SK-MEL-5 (cell line): ENCODE measurements around the gene PRR30. TPM values are rescaled to one million over a fixed set of nuclear protein-coding genes. Genes with fewer than 3 reads are reported as not detected.
"Not testable (repeated sequence)": the region's sequence is repeated elsewhere in the genome, so short reads cannot be mapped to it uniquely, and the experiment has no call there.

Experiments
- DNase-seq: peaks from one replicate; pipeline ENCODE4 v3.0.0-alpha.2; 2016; ENCODE audit warnings: low read depth, low spot score
- in situ Hi-C: cut with HindIII; loops from 2 replicates; pipeline ENCODE4 v1.10.0; 2016; ENCODE audit warnings: low sequenced_read_pairs, high pct_unique_total_duplicates, low pct_unique_long_range_greater_than_20kb
- total RNA-seq: library from RNA; depleted of rRNA; stranded (reverse); fragments of >200 nt; shearing (Covaris generic); gene quantifications from 2 replicates; pipeline ENCODE4 v1.2.3, GENCODE V29; 2014

Gene PRR30
- total RNA-seq, 1 experiment from 2014 or later: not detected

DNA sequence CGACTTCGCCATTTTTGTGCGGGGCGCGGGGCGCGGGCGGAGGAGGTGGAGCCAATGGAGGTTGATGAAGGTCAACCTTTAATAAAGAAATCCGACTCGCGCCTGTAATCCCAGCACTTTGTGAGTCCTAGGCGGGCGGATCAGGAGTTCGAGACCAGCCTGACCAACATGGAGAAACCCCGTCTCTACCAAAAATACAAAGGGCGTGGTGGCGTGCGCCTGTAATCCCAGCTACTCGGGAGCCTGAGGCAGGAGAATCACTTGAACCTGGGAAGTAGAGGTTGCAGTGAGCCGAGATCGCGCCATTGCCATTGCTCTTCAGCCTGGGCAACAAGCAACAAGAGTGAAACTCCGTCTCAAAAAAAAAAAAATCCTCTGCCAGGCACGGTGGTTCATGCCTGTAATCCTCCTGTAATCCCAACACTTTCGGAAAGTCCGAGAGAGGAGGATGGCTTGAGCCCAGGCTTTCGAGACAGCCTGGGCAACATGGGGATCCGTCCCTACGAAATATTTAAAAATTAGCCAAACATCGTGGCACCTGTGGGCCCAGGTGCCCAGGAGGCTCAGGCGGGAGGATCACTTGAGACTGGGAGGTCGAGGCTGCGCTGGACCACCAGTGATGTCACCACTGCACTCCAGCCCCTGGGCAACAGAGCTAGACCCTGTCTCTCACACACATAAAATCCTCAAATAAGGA lies 4.3 kb downstream of the PRR30 start:
- in situ Hi-C loops: no loop called here
- DNase-seq: no peak

DNA sequence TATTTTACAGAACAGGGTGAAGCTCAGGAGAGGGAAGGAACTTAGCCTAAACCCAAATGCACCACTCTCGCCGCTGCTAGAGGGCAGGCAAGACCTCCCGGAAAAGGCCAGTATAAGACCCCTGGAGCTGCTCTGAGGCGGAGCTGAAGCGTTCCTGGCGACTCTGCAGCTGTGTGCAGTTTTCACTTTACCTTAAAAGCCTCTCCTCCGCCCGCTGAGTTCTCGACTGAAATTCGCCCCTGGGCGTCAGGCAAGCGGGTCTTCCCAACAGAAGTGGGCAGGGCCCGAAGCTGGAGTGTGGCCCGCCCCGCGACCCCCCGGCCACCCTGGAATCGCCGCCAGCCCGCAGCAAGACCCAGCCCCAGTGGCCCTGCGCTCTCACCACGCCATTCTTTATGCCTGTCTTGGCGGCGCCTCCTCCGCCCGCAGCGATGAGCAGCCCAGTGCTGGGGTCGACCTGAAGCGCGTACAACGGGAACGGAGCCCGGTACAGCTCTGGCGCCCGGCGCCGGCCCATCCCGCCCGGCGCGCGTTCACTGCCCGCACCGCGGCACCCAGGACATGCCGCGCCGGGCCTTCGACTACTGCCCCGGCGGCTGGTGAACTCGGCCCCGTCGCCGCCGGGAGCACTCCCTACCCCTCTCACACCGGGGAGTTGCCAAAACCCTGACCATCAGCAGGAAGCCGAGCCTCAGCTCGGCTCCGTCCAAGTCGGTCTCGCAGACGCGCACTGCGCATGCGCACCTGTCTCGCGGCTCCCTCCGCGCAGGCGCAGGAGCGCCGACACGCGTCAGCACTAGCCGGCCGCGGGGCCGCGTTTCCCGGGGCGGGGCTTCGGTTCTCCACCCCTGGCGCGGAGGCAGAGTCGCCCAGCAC lies 5.1 kb downstream of the PRR30 start, which contains the start of gene PREB:
PREB (minus strand) TSS at position 732 of the 876 bp plus-strand sequence; CDS start at position 517, 215 bp downstream.
- in situ Hi-C loops: no loop called here
- DNase-seq: peak; percentile 97

GRCh38 chr2:27133195-27133875 lies 5.9 kb downstream of the PRR30 start:
- in situ Hi-C loops: no loop called here
- no peak for DNase-seq

GRCh38 chr2:27131429-27131828 lies 7.8 kb downstream of the PRR30 start:
- in situ Hi-C loops: no loop called here
- no peak for DNase-seq

DNA sequence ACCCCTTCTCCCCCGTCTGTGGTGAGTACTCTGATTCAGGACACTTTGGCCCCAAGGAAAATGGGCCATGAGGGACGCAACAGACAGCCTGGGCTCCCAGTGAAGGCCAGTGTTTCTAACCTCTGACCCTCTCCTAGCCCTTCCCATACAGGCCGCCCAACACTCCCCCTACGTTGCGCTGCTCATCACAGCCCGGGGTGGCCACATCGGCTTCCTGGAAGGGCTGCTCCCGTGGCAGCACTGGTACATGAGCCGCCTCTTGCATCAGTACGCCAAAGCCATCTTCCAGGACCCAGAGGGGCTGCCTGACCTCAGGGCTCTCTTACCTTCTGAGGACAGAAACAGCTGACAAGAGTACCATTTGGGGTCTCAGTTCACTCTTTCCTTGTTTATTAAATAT lies 8.8 kb downstream of the PRR30 start:
- in situ Hi-C loops: no loop called here
- DNase-seq: no peak

DNA sequence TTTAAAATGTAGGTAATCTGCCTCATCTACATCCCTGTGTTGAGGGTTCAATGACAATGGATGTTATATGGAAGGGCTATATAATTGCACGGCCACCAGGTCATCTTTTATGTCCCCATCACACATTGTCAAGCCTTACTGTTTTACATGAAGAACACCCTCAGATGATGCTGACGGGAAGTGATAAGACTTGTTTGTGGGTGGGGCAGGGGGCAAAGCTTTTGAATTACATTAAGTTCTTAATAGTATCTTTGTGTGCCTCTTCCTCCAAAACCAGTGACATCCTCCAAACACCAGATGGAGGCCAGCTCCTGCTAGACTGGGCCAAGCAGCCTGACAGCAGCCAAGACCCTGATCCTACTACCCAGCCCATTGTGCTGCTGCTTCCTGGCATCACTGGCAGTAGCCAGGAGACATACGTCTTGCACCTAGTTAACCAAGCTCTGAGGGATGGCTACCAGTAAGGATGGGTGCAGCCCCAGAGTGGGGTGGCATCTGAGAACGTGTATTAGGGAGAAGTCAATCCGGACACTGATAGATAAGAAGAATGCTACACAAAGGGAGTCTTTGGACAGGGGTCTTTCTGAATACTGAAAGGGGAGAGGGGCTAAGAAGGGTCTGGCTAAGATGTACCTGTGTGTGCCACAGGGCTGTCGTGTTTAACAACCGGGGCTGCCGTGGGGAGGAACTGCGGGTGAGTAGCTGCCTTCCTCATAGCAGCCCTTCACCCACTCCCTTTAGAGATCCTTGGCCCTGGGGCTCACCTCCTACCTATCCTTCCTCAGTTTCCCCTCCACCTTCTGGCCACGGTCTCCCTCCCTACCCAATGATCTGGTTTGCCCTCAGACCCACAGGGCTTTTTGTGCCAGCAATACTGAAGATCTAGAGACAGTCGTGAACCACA lies 10.3 kb downstream of the PRR30 start:
- in situ Hi-C loops: no loop called here
- DNase-seq: no peak

GRCh38 chr2:27127883-27128667 lies 11.1 kb downstream of the PRR30 start:
- in situ Hi-C loops: no loop called here
- no peak for DNase-seq

DNA sequence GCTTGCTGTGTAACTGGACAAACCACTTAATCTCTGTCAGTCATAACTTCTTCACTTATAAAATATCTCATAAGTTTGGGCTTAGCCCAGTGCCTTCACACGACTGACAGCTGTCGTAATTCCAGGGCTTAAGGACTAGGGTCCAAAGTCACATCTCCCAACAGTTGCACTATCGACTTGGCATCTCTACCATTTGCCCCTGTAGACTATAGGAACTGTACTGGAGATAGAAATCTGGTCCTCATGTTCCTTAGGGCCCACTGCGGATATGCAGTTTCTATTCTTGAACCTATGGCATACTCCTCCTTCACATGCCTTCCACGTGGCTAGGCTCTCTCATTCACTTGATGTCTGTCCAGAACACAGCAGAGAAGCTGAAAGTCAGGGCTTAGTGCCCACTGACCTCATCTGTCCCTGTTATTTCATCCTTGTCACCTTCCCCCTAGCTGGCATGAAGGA lies 12.9 kb downstream of the PRR30 start:
- in situ Hi-C loops: no loop called here
- DNase-seq: no peak

DNA sequence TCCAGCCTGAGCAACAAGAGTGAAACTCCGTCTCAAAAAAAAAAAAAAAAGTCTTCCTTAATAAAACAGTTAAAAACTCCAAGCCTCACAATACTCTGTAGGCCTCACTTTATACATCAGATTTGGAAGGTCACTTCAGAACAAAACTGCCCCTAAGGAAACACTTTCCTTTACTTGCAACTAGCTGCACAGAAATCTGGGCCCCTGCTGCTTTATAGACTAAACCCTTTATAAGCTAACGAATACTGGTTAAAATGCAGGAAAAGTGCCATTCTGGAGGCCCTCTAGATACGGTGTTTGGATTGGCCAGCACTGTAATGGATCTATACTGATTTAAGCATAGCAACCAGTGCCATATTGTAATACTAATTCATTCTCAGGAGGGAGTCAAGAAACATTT lies 14.1 kb downstream of the PRR30 start:
- in situ Hi-C loops: no loop called here
- DNase-seq: no peak

DNA sequence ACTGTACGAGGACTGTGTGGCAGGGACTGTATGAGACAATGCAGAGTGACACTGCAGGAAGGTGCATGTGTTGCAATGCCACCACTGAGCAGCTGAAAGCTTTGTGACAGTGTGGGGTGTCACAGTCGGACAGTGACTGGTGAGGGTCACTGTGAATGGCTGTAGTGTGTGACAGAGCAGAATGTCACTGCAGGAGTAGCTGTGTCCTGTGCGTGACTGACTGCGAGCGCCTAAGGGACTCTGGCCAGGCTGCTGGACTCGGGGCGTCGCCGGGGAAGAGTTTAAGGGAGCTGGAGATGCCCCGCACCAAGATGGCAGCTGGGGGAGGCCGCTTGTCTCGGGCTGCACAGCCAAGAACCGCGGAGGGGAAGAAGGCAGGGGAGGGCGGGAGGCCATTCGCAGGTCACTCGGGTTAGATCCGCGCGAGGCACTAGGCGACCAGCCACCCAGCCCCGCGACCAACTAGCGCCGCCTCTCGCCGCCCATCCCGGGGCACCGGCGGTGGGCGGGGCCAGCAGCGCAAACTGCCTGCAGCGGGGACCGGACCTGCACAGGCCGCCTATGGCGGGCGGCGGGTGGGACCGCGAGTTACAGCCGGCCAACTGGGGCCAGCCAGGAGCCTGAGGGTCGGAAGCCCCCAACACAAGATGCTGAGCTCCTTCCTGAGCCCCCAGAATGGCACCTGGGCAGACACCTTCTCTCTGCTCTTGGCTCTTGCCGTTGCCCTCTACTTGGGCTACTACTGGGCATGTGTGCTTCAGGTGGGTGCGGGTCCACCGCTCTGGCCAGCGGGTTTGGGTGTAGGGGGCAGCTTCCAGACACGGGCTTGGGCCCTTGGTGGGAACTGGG lies 15.7 kb downstream of the PRR30 start, which contains the start of gene ABHD1:
ABHD1 (plus strand) TSS at position 514 of the 849 bp plus-strand sequence; CDS start at position 648, 134 bp downstream.
- in situ Hi-C loops: no loop called here
- peak; percentile 30 for DNase-seq

GRCh38 chr2:27122791-27123190 lies 16.4 kb downstream of the PRR30 start:
- no peak for DNase-seq
- in situ Hi-C loops: no loop called here

DNA sequence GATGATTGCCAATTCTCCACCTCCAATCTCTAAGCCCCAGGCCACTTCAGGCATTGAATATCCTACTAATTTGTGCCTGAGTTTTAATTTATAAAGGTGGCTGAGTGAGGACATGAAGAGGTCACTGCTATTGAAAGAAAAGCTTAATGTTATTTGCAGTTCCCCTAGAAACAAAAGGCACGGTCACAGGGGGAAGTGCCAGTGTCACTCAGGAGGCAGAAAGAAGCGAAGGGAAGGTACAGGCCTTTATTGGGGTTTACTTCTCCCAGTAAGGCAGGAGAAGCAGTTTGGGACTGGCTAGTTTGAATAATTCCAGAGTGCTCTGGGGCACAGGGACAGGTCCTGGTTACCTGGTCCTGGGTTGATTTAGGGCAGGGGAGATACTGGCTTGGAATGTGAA lies 17.3 kb downstream of the PRR30 start:
- no peak for DNase-seq
- in situ Hi-C loops: no loop called here

- DNase-seq, in situ Hi-C loops: not testable (repeated sequence)
Measured at GRCh38 chr2:27119330-27119670, 19.9 kb downstream of the PRR30 start.

- DNase-seq: no peak
- in situ Hi-C loops: no loop called here
Measured at GRCh38 chr2:27118525-27119329, 20.5 kb downstream of the PRR30 start, which contains the start of gene CGREF1. CGREF1 (minus strand) TSS chr2:27119128; CDS start chr2:27104366, 14,762 bp downstream.

- DNase-seq: no peak
- in situ Hi-C loops: no loop called here
Measured at GRCh38 chr2:27117995-27118524, 21.1 kb downstream of the PRR30 start.
